Lower lobe of right lung (tissue), 2 donors: ENCODE measurements around the gene CHST8. TPM values are rescaled to one million over a fixed set of nuclear protein-coding genes. Genes with fewer than 3 reads are reported as not detected.

Experiments
- ATAC-seq, 2 donors: fragments of 200-7000 bp; cut with Tn5 transposase; one replicate each; pipeline ENCODE4 v1.9.1; 2020 to 2022; ENCODE audit warnings: mild to moderate bottlenecking in 2 of 2, moderate library complexity in 2 of 2
- DNase-seq: peaks from one replicate; pipeline ENCODE4 v3.0.0-alpha.2; 2020
- H3K27ac ChIP-seq: fragments of 200-600 bp; one replicate; pipeline ENCODE4 v1.8.0; 2022
- H3K27me3 ChIP-seq: fragments of 200-600 bp; one replicate; pipeline ENCODE4 v1.8.0; 2022; ENCODE audit warnings: low read depth
- H3K36me3 ChIP-seq: fragments of 200-600 bp; one replicate; pipeline ENCODE4 v1.8.0; 2022; ENCODE audit warnings: mild to moderate bottlenecking
- H3K4me1 ChIP-seq: fragments of 200-600 bp; one replicate; pipeline ENCODE4 v1.8.0; 2022
- H3K4me3 ChIP-seq: fragments of 200-600 bp; one replicate; pipeline ENCODE4 v1.8.0; 2022; ENCODE audit warnings: mild to moderate bottlenecking
- H3K9me3 ChIP-seq: fragments of 200-600 bp; one replicate; pipeline ENCODE4 v1.8.0; 2022
- CTCF ChIP-seq: fragments of 200-600 bp; IDR thresholded peaks from one replicate; pipeline ENCODE4 v1.8.0; 2022; ENCODE audit warnings: antibody characterized with exemption, mild to moderate bottlenecking
- intact Hi-C: fragments of 100-400 bp; cut with DNase I; formaldehyde crosslinking; loops from one replicate; pipeline ENCODE4 v1.11.0; 2022
- total RNA-seq: library from RNA; stranded (reverse); fragmentation: NEBNext Ultra II Directional; extraction: Animal tissue kit (Norgen Biotek cat#: 25700); gene quantifications from one replicate; pipeline ENCODE4 v1.2.1, GENCODE V29; 2021
- donor health status: DM: no; HTN: yes; CAD: no; lungs with severe emphysema.

CHST8 gene
- total RNA-seq, 1 donor from 2014 or later: not detected

- ATAC-seq (no peak), DNase-seq (no peak)
- H3K27ac ChIP-seq: no peak overlapping the region
- intact Hi-C loops: no loop called here
- no peaks in the 10 kb centered on the region for H3K4me1 ChIP-seq
- H3K4me3 ChIP-seq: no peak overlapping the region
- H3K27me3 ChIP-seq: peaks cover 7% of the 10 kb centered on the region
- TF ChIP-seq CTCF: no peak
- no peaks in the 10 kb centered on the region for H3K36me3 ChIP-seq
- no peaks in the 10 kb centered on the region for H3K9me3 ChIP-seq
Observed at GRCh38 chr19:33675501-33676124, 53.9 kb downstream of the CHST8 start.

GRCh38 chr19:33676999-33677665 lies 55.4 kb downstream of the CHST8 start:
- H3K9me3 ChIP-seq: no peaks in the 10 kb centered on the region
- intact Hi-C loops: no loop called here
- DNase-seq (no peak), ATAC-seq (no peak)
- no peak overlapping the region for H3K4me3 ChIP-seq
- no peaks in the 10 kb centered on the region for H3K4me1 ChIP-seq
- TF ChIP-seq CTCF: no peak
- peaks cover 15% of the 10 kb centered on the region for H3K27me3 ChIP-seq
- H3K27ac ChIP-seq: no peak overlapping the region
- no peaks in the 10 kb centered on the region for H3K36me3 ChIP-seq

GRCh38 chr19:33677745-33678426 lies 56.1 kb downstream of the CHST8 start:
- ATAC-seq (no peak), DNase-seq (no peak)
- no peaks in the 10 kb centered on the region for H3K9me3 ChIP-seq
- peaks cover 20% of the 10 kb centered on the region for H3K27me3 ChIP-seq
- intact Hi-C loops: no loop called here
- TF ChIP-seq CTCF: no peak
- no peaks in the 10 kb centered on the region for H3K36me3 ChIP-seq
- H3K27ac ChIP-seq: no peak overlapping the region
- H3K4me1 ChIP-seq: no peaks in the 10 kb centered on the region
- H3K4me3 ChIP-seq: no peak overlapping the region

GRCh38 chr19:33678796-33679585 lies 57.2 kb downstream of the CHST8 start:
- intact Hi-C loops: no loop called here
- no peak for TF ChIP-seq CTCF
- Histone ChIP-seq H3K4me1 (no peaks in the 10 kb centered on the region), H3K27ac (no peak overlapping the region), H3K36me3 (no peaks in the 10 kb centered on the region), H3K27me3 (peaks cover 31% of the 10 kb centered on the region), H3K9me3 (no peaks in the 10 kb centered on the region), H3K4me3 (no peak overlapping the region)
- no peak for DNase-seq
- no peak for ATAC-seq

GRCh38 chr19:33679696-33680095 lies 57.9 kb downstream of the CHST8 start:
- no peaks in the 10 kb centered on the region for H3K4me1 ChIP-seq
- no peak for ATAC-seq
- H3K9me3 ChIP-seq: no peaks in the 10 kb centered on the region
- peaks cover 35% of the 10 kb centered on the region for H3K27me3 ChIP-seq
- H3K4me3 ChIP-seq: no peak overlapping the region
- TF ChIP-seq CTCF: no peak
- DNase-seq: no peak
- intact Hi-C loops: no loop called here
- H3K36me3 ChIP-seq: no peaks in the 10 kb centered on the region
- H3K27ac ChIP-seq: no peak overlapping the region
